Measurements from ENCODE around the gene UQCRC2.

GRCh38 chr16:21996923-21997696, 43.9 kb downstream of the UQCRC2 start:
- TF ChIP-seq CTCF (IDR thresholded peaks at IDR 0.05; ENCODE audit: low read length) (no peak), EZH2phosphoT487 (IDR thresholded peaks at IDR 0.05; ENCODE audit: low read length) (no peak)
